ENCODE measurements around the gene TTPAL.

GRCh38 chr20:44483112-44483511 lies 7.4 kb downstream of the TTPAL start:
- no peak for TF ChIP-seq CTCF (IDR thresholded peaks at IDR 0.05)
- no peak for TF ChIP-seq POLR2A (IDR thresholded peaks at IDR 0.05; ENCODE audit: low read depth)

Data from esophagus muscularis mucosa (tissue), 3 donors.